A673 (cell line): Measurements from ENCODE around the gene ZNF398. TPM values are rescaled to one million over a fixed set of nuclear protein-coding genes. Genes with fewer than 3 reads are reported as not detected.

Experiments used
- BruUV-seq: library from RNA; stranded (reverse); fragments of 400-500 nt; replicated peaks from 2 replicates; lab custom pipeline; 2021; lab: Mats Ljungman, UMichigan
- CTCF ChIA-PET: fragments of 300-600 bp; sonication (Branson Sonifier 250); formaldehyde crosslinking; loops from one replicate; lab custom pipeline; 2022; ENCODE audit warnings: antibody characterized with exemption; lab: Charles Lee
- POLR2A ChIA-PET: fragments of 300-600 bp; sonication (Branson Sonifier 250); formaldehyde crosslinking; loops from one replicate; lab custom pipeline; 2022; ENCODE audit warnings: antibody characterized with exemption; ENCODE audit not compliant: low non-redundant PET; lab: Charles Lee
- DNase-seq: peaks from one replicate; pipeline ENCODE4 v3.0.0-alpha.2; 2015; ENCODE audit warnings: low spot score
- H3K27ac ChIP-seq: fragments of 200-600 bp; sonication (generic); 2 replicates; pipeline ENCODE4 v1.5.1; 2016; ENCODE audit warnings: mixed run types, low read depth, mild to moderate bottlenecking, mixed read lengths, antibody characterized with exemption, low read length; ENCODE audit not compliant: poor library complexity, severe bottlenecking
- H3K27me3 ChIP-seq: fragments of 200-600 bp; sonication (generic); replicated peaks from 2 replicates; pipeline ENCODE4 v1.6.1; 2017; ENCODE audit warnings: mixed run types, low read depth, mild to moderate bottlenecking, mixed read lengths, antibody characterized with exemption, low read length; ENCODE audit not compliant: insufficient read depth, poor library complexity
- H3K36me3 ChIP-seq: fragments of 200-600 bp; sonication (generic); 2 replicates; pipeline ENCODE4 v1.6.1; 2016; ENCODE audit warnings: mixed run types, mild to moderate bottlenecking, mixed read lengths, antibody characterized with exemption, low read length; ENCODE audit not compliant: insufficient read depth, poor library complexity, severe bottlenecking
- H3K4me1 ChIP-seq: fragments of 200-600 bp; sonication (generic); 2 replicates; pipeline ENCODE4 v1.6.1; 2017; ENCODE audit warnings: mixed run types, mild to moderate bottlenecking, mixed read lengths, antibody characterized with exemption, low read length; ENCODE audit not compliant: insufficient read depth, poor library complexity, severe bottlenecking
- H3K4me3 ChIP-seq: fragments of 200-600 bp; sonication (generic); 2 replicates; pipeline ENCODE4 v1.5.1; 2016; ENCODE audit warnings: low read depth, mixed run types, mild to moderate bottlenecking, mixed read lengths, low read length; ENCODE audit not compliant: poor library complexity, severe bottlenecking
- H3K9me3 ChIP-seq: fragments of 200-600 bp; sonication (generic); 2 replicates; pipeline ENCODE4 v1.6.1; 2016; ENCODE audit warnings: mixed run types, low read depth, mild to moderate bottlenecking, mixed read lengths, antibody characterized with exemption, low read length; ENCODE audit not compliant: poor library complexity, severe bottlenecking
- CTCF ChIP-seq: fragments of 300-800, 200-600 bp; sonication (generic); conservative IDR thresholded peaks from 2 replicates; pipeline ENCODE4 v1.5.1; 2017; ENCODE audit warnings: low read depth, mild to moderate bottlenecking, antibody characterized with exemption, low read length, moderate library complexity, mixed read lengths
- EZH2 ChIP-seq: fragments of 200-600 bp; sonication (generic); IDR thresholded peaks from 2 replicates; pipeline ENCODE4 v1.6.1; 2017; ENCODE audit warnings: borderline replicate concordance, low read depth, mild to moderate bottlenecking, mixed read lengths, antibody characterized with exemption, low read length; ENCODE audit not compliant: poor library complexity, severe bottlenecking
- intact Hi-C: fragments of 100-400 bp; cut with micrococcal nuclease; formaldehyde crosslinking; loops from one replicate; pipeline ENCODE4 v1.10.0; 2022; ENCODE audit not compliant: unreplicated experiment
- total RNA-seq: library from RNA; stranded (reverse); gene quantifications from 2 replicates; pipeline ENCODE4 v1.2.3, GENCODE V29; 2021

ZNF398 gene
- total RNA-seq, 1 experiment from 2014 or later = 22.3 TPM

- BruUV-seq = no TSS peak
- intact Hi-C loops = no loop called here
- Histone ChIP-seq H3K4me1 (no peaks in the 10 kb centered on the region), H3K27ac (no peak overlapping the region), H3K27me3 (no peaks in the 10 kb centered on the region), H3K9me3 (no peaks in the 10 kb centered on the region), H3K36me3 (peaks cover 74% of the 10 kb centered on the region), H3K4me3 (no peak overlapping the region)
- no peak for DNase-seq
- TF ChIP-seq EZH2 (no peak), CTCF (no peak)
- CTCF ChIA-PET = no interaction called here
- POLR2A ChIA-PET = no interaction called here
Measured at GRCh38 chr7:149214020-149214720, 66.9 kb downstream of the ZNF398 start.

GRCh38 chr7:149216402-149216801 lies 69.1 kb downstream of the ZNF398 start:
- Histone ChIP-seq H3K27me3 (no peaks in the 10 kb centered on the region), H3K36me3 (peaks cover 55% of the 10 kb centered on the region), H3K9me3 (no peaks in the 10 kb centered on the region), H3K4me1 (no peaks in the 10 kb centered on the region), H3K27ac (no peak overlapping the region), H3K4me3 (no peak overlapping the region)
- CTCF ChIA-PET = no interaction called here
- BruUV-seq = no TSS peak
- DNase-seq = no peak
- POLR2A ChIA-PET = no interaction called here
- TF ChIP-seq CTCF = no peak
- TF ChIP-seq EZH2 = no peak
- intact Hi-C loops = no loop called here

GRCh38 chr7:149217570-149217969 lies 70.3 kb downstream of the ZNF398 start:
- BruUV-seq = no TSS peak
- Histone ChIP-seq H3K27me3 (no peaks in the 10 kb centered on the region), H3K27ac (no peak overlapping the region), H3K4me1 (no peaks in the 10 kb centered on the region), H3K9me3 (no peaks in the 10 kb centered on the region), H3K36me3 (peaks cover 45% of the 10 kb centered on the region), H3K4me3 (no peak overlapping the region)
- DNase-seq = no peak
- POLR2A ChIA-PET = interaction anchor here (0.7 kb wide), 1 partner anchor 178 kb away, joined by 9 read pairs; no protein-coding TSS in a partner anchor
- CTCF ChIA-PET = no interaction called here
- TF ChIP-seq EZH2 = no peak
- no peak for TF ChIP-seq CTCF
- intact Hi-C loops = no loop called here
